ENCODE measurements around the gene CCDC107. TPM values are rescaled to one million over a fixed set of nuclear protein-coding genes. Genes with fewer than 3 reads are reported as not detected.

Gene CCDC107
- total and polyA plus RNA-seq, 2 of the 13 experiments (the other 11 are each of a cell fraction or from before 2014, with no cell fraction given), result 7.1 to 15.2 TPM

DNA sequence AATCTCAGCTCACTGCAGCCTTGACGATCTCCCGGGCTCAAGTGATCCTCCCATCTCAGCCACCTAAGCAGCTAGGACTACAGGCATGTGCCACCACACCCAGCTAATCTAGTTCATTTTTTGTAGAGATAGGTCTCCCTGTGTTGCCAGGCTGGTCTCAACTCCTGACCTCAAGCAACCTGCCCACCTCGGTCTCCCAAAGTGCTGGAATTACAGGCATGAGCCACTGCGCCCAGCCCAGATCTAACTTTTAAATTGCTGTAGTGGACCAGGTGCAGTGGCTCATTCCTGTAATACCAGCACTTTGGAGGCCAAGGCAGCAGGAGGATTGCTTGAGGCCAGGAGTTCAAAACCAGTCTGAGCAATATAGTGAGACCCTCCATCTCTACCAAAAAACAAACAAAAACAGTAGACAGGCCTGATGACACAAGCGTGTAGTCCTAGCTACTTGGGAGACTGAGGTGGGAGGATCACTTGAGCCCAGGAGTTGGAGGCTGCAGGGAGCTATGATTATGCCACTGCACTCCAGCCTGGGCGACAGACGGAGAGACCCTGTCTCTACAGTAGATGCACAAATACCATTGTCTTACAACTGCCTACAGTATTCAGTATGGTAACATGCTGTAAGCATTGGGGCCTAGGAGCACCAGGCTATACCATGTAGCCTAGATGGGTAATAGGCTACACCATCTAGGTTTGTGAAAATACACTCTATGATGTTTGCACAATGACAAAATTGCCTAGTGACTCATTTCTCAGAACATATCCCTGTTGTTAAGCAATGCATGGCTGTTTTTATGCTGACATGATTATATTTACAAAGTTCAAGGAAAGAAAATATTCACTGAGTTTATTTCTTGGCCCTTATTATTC is 5.9 kb upstream of the CCDC107 start (continued):
- TF ChIP-seq, protein P1, sequence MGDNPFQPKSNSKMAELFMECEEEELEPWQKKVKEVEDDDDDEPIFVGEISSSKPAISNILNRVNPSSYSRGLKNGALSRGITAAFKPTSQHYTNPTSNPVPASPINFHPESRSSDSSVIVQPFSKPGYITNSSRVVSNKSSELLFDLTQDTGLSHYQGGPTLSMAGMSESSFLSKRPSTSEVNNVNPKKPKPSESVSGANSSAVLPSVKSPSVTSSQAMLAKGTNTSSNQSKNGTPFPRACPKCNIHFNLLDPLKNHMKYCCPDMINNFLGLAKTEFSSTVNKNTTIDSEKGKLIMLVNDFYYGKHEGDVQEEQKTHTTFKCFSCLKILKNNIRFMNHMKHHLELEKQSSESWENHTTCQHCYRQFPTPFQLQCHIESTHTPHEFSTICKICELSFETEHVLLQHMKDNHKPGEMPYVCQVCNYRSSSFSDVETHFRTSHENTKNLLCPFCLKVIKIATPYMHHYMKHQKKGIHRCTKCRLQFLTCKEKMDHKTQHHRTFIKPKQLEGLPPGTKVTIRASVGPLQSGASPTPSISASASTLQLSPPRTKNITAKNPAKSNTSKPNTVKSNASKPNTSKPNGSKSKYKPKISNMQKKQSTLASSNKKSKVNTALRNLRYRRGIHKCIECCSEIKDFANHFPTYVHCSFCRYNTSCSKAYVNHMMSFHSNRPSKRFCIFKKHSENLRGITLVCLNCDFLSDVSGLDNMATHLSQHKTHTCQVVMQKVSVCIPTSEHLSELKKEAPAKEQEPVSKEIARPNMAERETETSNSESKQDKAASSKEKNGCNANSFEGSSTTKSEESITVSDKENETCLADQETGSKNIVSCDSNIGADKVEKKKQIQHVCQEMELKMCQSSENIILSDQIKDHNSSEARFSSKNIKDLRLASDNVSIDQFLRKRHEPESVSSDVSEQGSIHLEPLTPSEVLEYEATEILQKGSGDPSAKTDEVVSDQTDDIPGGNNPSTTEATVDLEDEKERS (CRISPR knock-in tag; IDR thresholded peaks at IDR 0.05), result peak; percentile 22; the same call in 1 of the 2 replicates
- no peak for TF ChIP-seq FOXK1 (CRISPR knock-in tag; IDR thresholded peaks at IDR 0.05; ENCODE audit: borderline replicate concordance, low read depth)
- no peak for TF ChIP-seq ZNF232 (CRISPR knock-in tag; IDR thresholded peaks at IDR 0.05; ENCODE audit: borderline replicate concordance)
- TF ChIP-seq YEATS2 (CRISPR knock-in tag; IDR thresholded peaks at IDR 0.05; ENCODE audit: borderline replicate concordance), result no peak
- TF ChIP-seq TCF7 (IDR thresholded peaks at IDR 0.05; ENCODE audit: low read depth), result no peak
- no peak for TF ChIP-seq ZSCAN12 (CRISPR knock-in tag; IDR thresholded peaks at IDR 0.05)
- TF ChIP-seq MAFF (IDR thresholded peaks at IDR 0.05; ENCODE audit: low read depth, low read length), result peak; percentile 99
- TF ChIP-seq NRL (CRISPR knock-in tag; IDR thresholded peaks at IDR 0.05; ENCODE audit: borderline replicate concordance), result no peak
- no peak for TF ChIP-seq RORA (CRISPR knock-in tag; IDR thresholded peaks at IDR 0.05)
- TF ChIP-seq ZNF746 (CRISPR knock-in tag; IDR thresholded peaks at IDR 0.05), result no peak
- no peak for TF ChIP-seq ZNF274 (CRISPR knock-in tag; IDR thresholded peaks at IDR 0.05)
- TF ChIP-seq PCBP1 (IDR thresholded peaks at IDR 0.05; ENCODE audit: borderline replicate concordance, low read depth, low read length), result no peak
- TF ChIP-seq DMAP1 (CRISPR knock-in tag; IDR thresholded peaks at IDR 0.05), result no peak
- TF ChIP-seq, protein P2, sequence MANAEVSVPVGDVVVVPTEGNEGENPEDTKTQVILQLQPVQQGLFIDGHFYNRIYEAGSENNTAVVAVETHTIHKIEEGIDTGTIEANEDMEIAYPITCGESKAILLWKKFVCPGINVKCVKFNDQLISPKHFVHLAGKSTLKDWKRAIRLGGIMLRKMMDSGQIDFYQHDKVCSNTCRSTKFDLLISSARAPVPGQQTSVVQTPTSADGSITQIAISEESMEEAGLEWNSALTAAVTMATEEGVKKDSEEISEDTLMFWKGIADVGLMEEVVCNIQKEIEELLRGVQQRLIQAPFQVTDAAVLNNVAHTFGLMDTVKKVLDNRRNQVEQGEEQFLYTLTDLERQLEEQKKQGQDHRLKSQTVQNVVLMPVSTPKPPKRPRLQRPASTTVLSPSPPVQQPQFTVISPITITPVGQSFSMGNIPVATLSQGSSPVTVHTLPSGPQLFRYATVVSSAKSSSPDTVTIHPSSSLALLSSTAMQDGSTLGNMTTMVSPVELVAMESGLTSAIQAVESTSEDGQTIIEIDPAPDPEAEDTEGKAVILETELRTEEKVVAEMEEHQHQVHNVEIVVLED (CRISPR knock-in tag; IDR thresholded peaks at IDR 0.05; ENCODE audit: borderline replicate concordance), result no peak
- TF ChIP-seq ZNF496 (CRISPR knock-in tag; IDR thresholded peaks at IDR 0.05; ENCODE audit: insufficient replicate concordance), result no peak
- TF ChIP-seq RFXANK (CRISPR knock-in tag; IDR thresholded peaks at IDR 0.05), result no peak
- no peak for TF ChIP-seq ZNF776 (CRISPR knock-in tag; IDR thresholded peaks at IDR 0.05)
- TF ChIP-seq, protein P3, sequence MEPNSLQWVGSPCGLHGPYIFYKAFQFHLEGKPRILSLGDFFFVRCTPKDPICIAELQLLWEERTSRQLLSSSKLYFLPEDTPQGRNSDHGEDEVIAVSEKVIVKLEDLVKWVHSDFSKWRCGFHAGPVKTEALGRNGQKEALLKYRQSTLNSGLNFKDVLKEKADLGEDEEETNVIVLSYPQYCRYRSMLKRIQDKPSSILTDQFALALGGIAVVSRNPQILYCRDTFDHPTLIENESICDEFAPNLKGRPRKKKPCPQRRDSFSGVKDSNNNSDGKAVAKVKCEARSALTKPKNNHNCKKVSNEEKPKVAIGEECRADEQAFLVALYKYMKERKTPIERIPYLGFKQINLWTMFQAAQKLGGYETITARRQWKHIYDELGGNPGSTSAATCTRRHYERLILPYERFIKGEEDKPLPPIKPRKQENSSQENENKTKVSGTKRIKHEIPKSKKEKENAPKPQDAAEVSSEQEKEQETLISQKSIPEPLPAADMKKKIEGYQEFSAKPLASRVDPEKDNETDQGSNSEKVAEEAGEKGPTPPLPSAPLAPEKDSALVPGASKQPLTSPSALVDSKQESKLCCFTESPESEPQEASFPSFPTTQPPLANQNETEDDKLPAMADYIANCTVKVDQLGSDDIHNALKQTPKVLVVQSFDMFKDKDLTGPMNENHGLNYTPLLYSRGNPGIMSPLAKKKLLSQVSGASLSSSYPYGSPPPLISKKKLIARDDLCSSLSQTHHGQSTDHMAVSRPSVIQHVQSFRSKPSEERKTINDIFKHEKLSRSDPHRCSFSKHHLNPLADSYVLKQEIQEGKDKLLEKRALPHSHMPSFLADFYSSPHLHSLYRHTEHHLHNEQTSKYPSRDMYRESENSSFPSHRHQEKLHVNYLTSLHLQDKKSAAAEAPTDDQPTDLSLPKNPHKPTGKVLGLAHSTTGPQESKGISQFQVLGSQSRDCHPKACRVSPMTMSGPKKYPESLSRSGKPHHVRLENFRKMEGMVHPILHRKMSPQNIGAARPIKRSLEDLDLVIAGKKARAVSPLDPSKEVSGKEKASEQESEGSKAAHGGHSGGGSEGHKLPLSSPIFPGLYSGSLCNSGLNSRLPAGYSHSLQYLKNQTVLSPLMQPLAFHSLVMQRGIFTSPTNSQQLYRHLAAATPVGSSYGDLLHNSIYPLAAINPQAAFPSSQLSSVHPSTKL (CRISPR knock-in tag; IDR thresholded peaks at IDR 0.05), result peak; percentile 36; the same call in 1 of the 2 replicates
- peak; percentile 25; the same call in 1 of the 2 replicates for TF ChIP-seq RXRB (CRISPR knock-in tag; IDR thresholded peaks at IDR 0.05; ENCODE audit: borderline replicate concordance)
- no peak for TF ChIP-seq GABPB1 (CRISPR knock-in tag; IDR thresholded peaks at IDR 0.05)
- no peak for TF ChIP-seq SNRNP70 (IDR thresholded peaks at IDR 0.05; ENCODE audit: low read depth, low read length)
